HepG2 (cell line): ENCODE data around the gene ZNF367. TPM values are rescaled to one million over a fixed set of nuclear protein-coding genes. Genes with fewer than 3 reads are reported as not detected.
A peak's percentile ranks its signal among the peaks of the same experiment; 100 is the strongest.

ENCODE experiments used
- CBX2 ChIP-seq, 2 experiments: fragments of 200-600 bp in 1 of 2; sonication (generic); formaldehyde crosslinking in 1 of 2; IDR thresholded peaks; 2 replicates each; pipeline versions ENCODE4 v1.7.0 to v1.8.1; 2018 to 2022; ENCODE audit warnings: low read depth in 2 of 2, low read length in 1 of 2, mild to moderate bottlenecking in 1 of 2, missing genetic modification reagents in 1 of 2
- DNMT3B ChIP-seq: conservative IDR thresholded peaks from 2 replicates; pipeline ENCODE4 v1.6.1; 2016; ENCODE audit warnings: missing biosample characterization, control low read depth
- GABPB1 ChIP-seq: IDR thresholded peaks from 2 replicates; pipeline ENCODE4 v1.6.1; 2016; ENCODE audit warnings: mild to moderate bottlenecking, missing genetic modification reagents, moderate library complexity, missing compliant biosample characterization
- JDP2 ChIP-seq: sonication (generic); formaldehyde crosslinking; IDR thresholded peaks from 2 replicates; pipeline ENCODE4 v1.8.1; 2022; ENCODE audit warnings: missing genetic modification reagents, borderline replicate concordance
- LCORL ChIP-seq, 2 experiments: fragments of 450-650 bp in 1 of 2; sonication (generic) in 1 of 2; formaldehyde crosslinking in 1 of 2; IDR thresholded peaks; 2 replicates each; pipeline versions ENCODE4 v1.5.0 to v1.6.1; 2017 to 2020; ENCODE audit warnings: antibody characterized with exemption in 1 of 2, missing genetic modification reagents in 1 of 2
- NCOA5 ChIP-seq: sonication (generic); formaldehyde crosslinking; IDR thresholded peaks from 2 replicates; pipeline ENCODE4 v1.4.0; 2020; ENCODE audit warnings: missing genetic modification reagents
- PHF8 ChIP-seq: sonication (generic); formaldehyde crosslinking; IDR thresholded peaks from 2 replicates; pipeline ENCODE4 v1.5.0; 2020; ENCODE audit warnings: missing genetic modification reagents
- RARA ChIP-seq: IDR thresholded peaks from 2 replicates; pipeline ENCODE4 v1.6.1; 2016; ENCODE audit warnings: missing genetic modification reagents, missing compliant biosample characterization
- SKI ChIP-seq: fragments of 450-650 bp; IDR thresholded peaks from one replicate; pipeline ENCODE4 v1.6.1; 2018; ENCODE audit warnings: mild to moderate bottlenecking; ENCODE audit not compliant: partially characterized antibody
- ZNF441 ChIP-seq: sonication (generic); formaldehyde crosslinking; IDR thresholded peaks from 2 replicates; pipeline ENCODE4 v1.7.0; 2021; ENCODE audit warnings: missing genetic modification reagents, borderline replicate concordance
- ZNF468 ChIP-seq: sonication (generic); formaldehyde crosslinking; IDR thresholded peaks from 2 replicates; pipeline ENCODE4 v1.8.0; 2022; ENCODE audit warnings: mild to moderate bottlenecking, moderate library complexity, missing genetic modification reagents
- ZNF574 ChIP-seq: sonication (generic); formaldehyde crosslinking; IDR thresholded peaks from 2 replicates; pipeline ENCODE4 v1.4.0; 2020; ENCODE audit warnings: missing genetic modification reagents
- ZNF878 ChIP-seq: sonication (generic); formaldehyde crosslinking; IDR thresholded peaks from 2 replicates; pipeline ENCODE4 v1.8.1; 2023; ENCODE audit warnings: mild to moderate bottlenecking, missing genetic modification reagents, moderate library complexity
- polyA plus RNA-seq, 8 experiments: library from polyadenylated mRNA; depleted of rRNA in 3 of 8; stranded (reverse) in 7 of 8; unstranded in 1 of 8; fragments of >200 nt; fragmentation: Illumina TruSeq in 4 of 8; extraction: Trizol in 4 of 8; gene quantifications; 2 replicates each; pipeline versions ENCODE4 v1.2.1 to v1.2.3, GENCODE V29; 2011 to 2016; ENCODE audit warnings: low read depth in 4 of 8, missing spikeins in 1 of 8, mixed read lengths in 1 of 8; ENCODE audit not compliant: insufficient read depth in 1 of 8
- total RNA-seq, 5 experiments: library from RNA; depleted of rRNA; stranded (reverse); fragments of >200 nt; fragmentation: Illumina TruSeq; extraction: Trizol; gene quantifications; 2 replicates each; pipeline ENCODE4 v1.2.3, GENCODE V29; 2016; ENCODE audit warnings: low read depth in 1 of 5
- TF ChIP-seq, protein P1 (sequence below): sonication (generic); formaldehyde crosslinking; IDR thresholded peaks from 2 replicates; pipeline ENCODE4 v1.4.0; 2020; ENCODE audit warnings: mild to moderate bottlenecking, missing genetic modification reagents

The ZNF367 gene
- total and polyA plus RNA-seq, 2 of the 13 experiments (the other 11 are each of a cell fraction or from before 2014, with no cell fraction given), result 2.9 to 7.7 TPM

DNA sequence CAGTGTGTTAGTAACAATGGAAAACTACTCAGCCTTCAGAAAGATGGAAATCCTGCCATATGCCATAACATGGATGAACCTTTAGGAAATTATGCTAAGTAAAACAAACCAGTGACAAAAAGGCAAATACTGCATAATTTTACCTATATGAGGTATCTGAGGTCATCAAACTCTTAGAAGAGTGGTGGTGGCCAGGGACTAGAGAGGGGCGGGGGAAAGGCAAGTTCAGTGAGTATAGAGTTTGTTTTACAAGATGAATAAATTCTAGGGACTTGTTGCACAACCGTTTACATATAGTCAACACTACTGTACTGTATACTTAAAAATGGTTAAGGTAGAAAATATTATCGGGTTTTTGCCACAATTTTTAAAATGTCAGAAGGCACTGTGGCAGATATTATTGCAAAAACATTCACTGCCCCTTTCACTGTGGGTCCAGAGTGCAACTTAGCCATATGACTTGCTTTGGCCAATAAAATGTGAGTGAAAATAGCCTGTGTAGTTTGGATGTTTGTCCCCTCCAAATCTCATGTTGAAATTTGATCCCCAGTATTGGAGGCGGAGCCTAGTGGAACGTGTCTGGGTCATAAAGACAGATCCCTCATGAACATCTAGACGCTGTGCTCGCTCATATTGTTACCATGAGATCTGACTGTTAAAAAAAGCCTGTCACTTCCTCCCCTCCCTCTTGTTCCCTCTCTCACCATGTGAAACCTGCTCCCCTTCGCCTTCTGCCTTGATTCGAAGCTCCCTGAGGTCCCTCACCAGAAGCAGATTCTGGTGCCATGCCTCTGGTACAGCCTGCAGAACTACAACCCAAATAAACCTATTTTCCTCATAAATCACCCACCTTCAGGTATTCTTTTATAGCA, 9.5 kb downstream of the ZNF367 start (continued):
- TF ChIP-seq ZNF878 (CRISPR knock-in tag) (0 out of 2 replicates have a peak, but pooled peaks have one; percentile 7), ZNF441 (CRISPR knock-in tag) (no peak), JDP2 (CRISPR knock-in tag) (no peak), DNMT3B (CRISPR knock-in tag) (no peak), ZNF574 (peak; percentile 35; the same call in 1 of the 2 replicates), ZNF468 (CRISPR knock-in tag) (no peak), PHF8 (CRISPR knock-in tag) (no peak), GABPB1 (no peak), NCOA5 (no peak), LCORL (IDR thresholded peaks at IDR 0.05) (no peak), LCORL (CRISPR knock-in tag; IDR thresholded peaks at IDR 0.05) (no peak), CBX2 (IDR thresholded peaks at IDR 0.05; ENCODE audit: low read depth, low read length) (no peak), CBX2 (CRISPR knock-in tag; IDR thresholded peaks at IDR 0.05; ENCODE audit: low read depth) (no peak), SKI (no peak), RARA (CRISPR knock-in tag) (no peak)
- TF ChIP-seq, protein P1, sequence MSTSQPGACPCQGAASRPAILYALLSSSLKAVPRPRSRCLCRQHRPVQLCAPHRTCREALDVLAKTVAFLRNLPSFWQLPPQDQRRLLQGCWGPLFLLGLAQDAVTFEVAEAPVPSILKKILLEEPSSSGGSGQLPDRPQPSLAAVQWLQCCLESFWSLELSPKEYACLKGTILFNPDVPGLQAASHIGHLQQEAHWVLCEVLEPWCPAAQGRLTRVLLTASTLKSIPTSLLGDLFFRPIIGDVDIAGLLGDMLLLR (CRISPR knock-in tag), result no peak
- TF ChIP-seq, all 625 proteins: peak for 104
